OCI-LY7 (cell line): ENCODE data around the gene ID3. TPM values are rescaled to one million over a fixed set of nuclear protein-coding genes. Genes with fewer than 3 reads are reported as not detected.

Source experiments
- BruUV-seq: library from RNA; stranded (reverse); fragments of 400-500 nt; replicated peaks from 2 replicates; lab custom pipeline; 2021; lab: Mats Ljungman, UMichigan
- CTCF ChIA-PET: fragments of 300-600 bp; sonication (Branson Sonifier 250); formaldehyde crosslinking; loops from one replicate; lab custom pipeline; 2022; ENCODE audit warnings: antibody characterized with exemption; ENCODE audit not compliant: unreplicated experiment; lab: Charles Lee
- POLR2A ChIA-PET: fragments of 300-600 bp; sonication (Branson Sonifier 250); formaldehyde crosslinking; loops from one replicate; lab custom pipeline; 2022; ENCODE audit warnings: antibody characterized with exemption; lab: Charles Lee
- DNase-seq: peaks from one replicate; pipeline ENCODE4 v3.0.0-alpha.2; 2015; ENCODE audit warnings: low spot score
- H2AFZ ChIP-seq: fragments of 200-600 bp; sonication (generic), shearing (Covaris generic); 2 replicates; pipeline ENCODE4 v1.6.1; 2014; ENCODE audit warnings: mild to moderate bottlenecking, antibody characterized with exemption, low read length, moderate library complexity
- H3K27ac ChIP-seq: fragments of 200-600 bp; sonication (generic); 2 replicates; pipeline ENCODE4 v1.5.1; 2014; ENCODE audit warnings: mixed run types, low read depth, mild to moderate bottlenecking, moderate library complexity, low read length, inconsistent platforms; ENCODE audit not compliant: poor library complexity, severe bottlenecking
- H3K36me3 ChIP-seq: fragments of 200-600 bp; sonication (generic); 2 replicates; pipeline ENCODE4 v1.6.1; 2014; ENCODE audit warnings: mild to moderate bottlenecking, antibody characterized with exemption, low read length, moderate library complexity, mixed read lengths; ENCODE audit not compliant: insufficient read depth
- H3K4me1 ChIP-seq: fragments of 200-600 bp; sonication (generic); 2 replicates; pipeline ENCODE4 v1.5.1; 2014; ENCODE audit warnings: mild to moderate bottlenecking, low read length; ENCODE audit not compliant: insufficient read depth, poor library complexity, severe bottlenecking
- H3K4me2 ChIP-seq: fragments of 200-600 bp; sonication (generic); 2 replicates; pipeline ENCODE4 v1.6.1; 2014; ENCODE audit warnings: mild to moderate bottlenecking, low read length
- H3K4me3 ChIP-seq: fragments of 200-600 bp; sonication (generic); 2 replicates; pipeline ENCODE4 v1.5.1; 2014; ENCODE audit warnings: mild to moderate bottlenecking, low read depth, low read length; ENCODE audit not compliant: poor library complexity, severe bottlenecking
- H3K79me2 ChIP-seq: fragments of 200-600 bp; sonication (generic); 2 replicates; pipeline ENCODE4 v1.6.1; 2016; ENCODE audit warnings: low read depth, mild to moderate bottlenecking, low read length, moderate library complexity, mixed read lengths; ENCODE audit not compliant: insufficient read depth
- H3K9me2 ChIP-seq: fragments of 200-600 bp; sonication (generic); 2 replicates; pipeline ENCODE4 v1.6.1; 2016; ENCODE audit warnings: mild to moderate bottlenecking, low read length, mixed read lengths; ENCODE audit not compliant: insufficient read depth
- H3K9me3 ChIP-seq: fragments of 200-600 bp; sonication (generic); 2 replicates; pipeline ENCODE4 v1.6.1; 2014; ENCODE audit warnings: mild to moderate bottlenecking, mixed run types, low read length, mixed read lengths
- H4K20me1 ChIP-seq: fragments of 200-600 bp; sonication (generic); 2 replicates; pipeline ENCODE4 v1.6.1; 2014; ENCODE audit warnings: mild to moderate bottlenecking, antibody characterized with exemption, low read length, moderate library complexity, mixed read lengths; ENCODE audit not compliant: insufficient read depth
- EZH2phosphoT487 ChIP-seq: fragments of 200-600 bp; sonication (generic); IDR thresholded peaks from 2 replicates; pipeline ENCODE4 v1.6.1; 2018; ENCODE audit warnings: low read depth, borderline replicate concordance, mild to moderate bottlenecking, mixed run types, antibody characterized with exemption, low read length, moderate library complexity, mixed read lengths
- intact Hi-C: fragments of 100-400 bp; cut with micrococcal nuclease; formaldehyde crosslinking; loops from one replicate; pipeline ENCODE4 v1.10.0; 2022; ENCODE audit not compliant: unreplicated experiment
- total RNA-seq, 2 experiments: library from RNA; depleted of rRNA in 1 of 2; stranded (reverse); fragments of >200 nt in 1 of 2; shearing (Covaris generic) in 1 of 2; gene quantifications; 2 replicates each; pipeline ENCODE4 v1.2.3, GENCODE V29; 2014 to 2022
- TF ChIP-seq, protein P1 (sequence below): fragments of 200-600 bp; sonication (generic); conservative IDR thresholded peaks from 2 replicates; pipeline ENCODE4 v1.5.1; 2014; ENCODE audit warnings: mild to moderate bottlenecking, antibody characterized with exemption, low read length, moderate library complexity, mixed read lengths

The ID3 gene
- total RNA-seq, 2 experiments from 2014 or later, result 629 to 1,658 TPM

DNA sequence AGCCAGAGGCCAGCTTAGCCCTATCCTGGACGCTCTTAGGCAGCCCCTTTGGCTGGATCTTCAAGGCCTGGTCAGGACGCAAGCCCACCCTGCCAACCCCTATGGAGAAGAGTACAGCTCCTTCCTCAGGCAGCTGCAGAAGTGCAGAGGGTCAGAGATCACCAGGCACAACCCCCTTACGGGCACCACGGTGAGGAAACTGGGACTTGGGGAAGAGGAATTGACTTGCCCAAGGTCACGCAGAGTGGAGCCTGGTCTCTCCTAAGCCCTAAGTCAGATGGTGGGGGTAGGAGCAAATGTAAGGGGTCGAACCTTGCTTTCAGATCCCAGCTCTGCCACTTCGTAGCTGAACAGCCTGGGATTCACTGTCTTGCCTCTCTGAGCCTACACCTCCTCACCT, 31.9 kb downstream of the ID3 start:
- peak overlapping the region; percentile 90 for H3K4me2 ChIP-seq
- BruUV-seq, result no TSS peak
- H4K20me1 ChIP-seq, result peaks cover 16% of the 10 kb centered on the region
- peak overlapping the region; percentile 98 for H3K27ac ChIP-seq
- intact Hi-C loops, result loop anchor here (5.0 to 10.0 kb wide), 4 partner anchors 185 to 1215 kb away; partner anchors contain the start of gene HNRNPR
- DNase-seq, result peak; percentile 31
- H3K36me3 ChIP-seq, result peaks cover 84% of the 10 kb centered on the region
- CTCF ChIA-PET, result interaction anchor here (1.5 kb wide), 1 partner anchor 30 kb away, joined by 6 read pairs; no protein-coding TSS in a partner anchor
- no peaks in the 10 kb centered on the region for H3K9me2 ChIP-seq
- no peak overlapping the region for H2AFZ ChIP-seq
- H3K79me2 ChIP-seq, result peaks cover 96% of the 10 kb centered on the region
- POLR2A ChIA-PET, result interaction anchor here (1.0 to 6.3 kb wide), 8 partner anchors 13 to 122 kb away, joined by 4 to 35 read pairs (median 8); no protein-coding TSS in a partner anchor
- H3K9me3 ChIP-seq, result no peaks in the 10 kb centered on the region
- TF ChIP-seq EZH2phosphoT487, result no peak
- TF ChIP-seq, protein P1, sequence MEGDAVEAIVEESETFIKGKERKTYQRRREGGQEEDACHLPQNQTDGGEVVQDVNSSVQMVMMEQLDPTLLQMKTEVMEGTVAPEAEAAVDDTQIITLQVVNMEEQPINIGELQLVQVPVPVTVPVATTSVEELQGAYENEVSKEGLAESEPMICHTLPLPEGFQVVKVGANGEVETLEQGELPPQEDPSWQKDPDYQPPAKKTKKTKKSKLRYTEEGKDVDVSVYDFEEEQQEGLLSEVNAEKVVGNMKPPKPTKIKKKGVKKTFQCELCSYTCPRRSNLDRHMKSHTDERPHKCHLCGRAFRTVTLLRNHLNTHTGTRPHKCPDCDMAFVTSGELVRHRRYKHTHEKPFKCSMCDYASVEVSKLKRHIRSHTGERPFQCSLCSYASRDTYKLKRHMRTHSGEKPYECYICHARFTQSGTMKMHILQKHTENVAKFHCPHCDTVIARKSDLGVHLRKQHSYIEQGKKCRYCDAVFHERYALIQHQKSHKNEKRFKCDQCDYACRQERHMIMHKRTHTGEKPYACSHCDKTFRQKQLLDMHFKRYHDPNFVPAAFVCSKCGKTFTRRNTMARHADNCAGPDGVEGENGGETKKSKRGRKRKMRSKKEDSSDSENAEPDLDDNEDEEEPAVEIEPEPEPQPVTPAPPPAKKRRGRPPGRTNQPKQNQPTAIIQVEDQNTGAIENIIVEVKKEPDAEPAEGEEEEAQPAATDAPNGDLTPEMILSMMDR, result no peak
- H3K4me1 ChIP-seq, result peaks cover 68% of the 10 kb centered on the region
- peak overlapping the region; percentile 84 for H3K4me3 ChIP-seq

DNA sequence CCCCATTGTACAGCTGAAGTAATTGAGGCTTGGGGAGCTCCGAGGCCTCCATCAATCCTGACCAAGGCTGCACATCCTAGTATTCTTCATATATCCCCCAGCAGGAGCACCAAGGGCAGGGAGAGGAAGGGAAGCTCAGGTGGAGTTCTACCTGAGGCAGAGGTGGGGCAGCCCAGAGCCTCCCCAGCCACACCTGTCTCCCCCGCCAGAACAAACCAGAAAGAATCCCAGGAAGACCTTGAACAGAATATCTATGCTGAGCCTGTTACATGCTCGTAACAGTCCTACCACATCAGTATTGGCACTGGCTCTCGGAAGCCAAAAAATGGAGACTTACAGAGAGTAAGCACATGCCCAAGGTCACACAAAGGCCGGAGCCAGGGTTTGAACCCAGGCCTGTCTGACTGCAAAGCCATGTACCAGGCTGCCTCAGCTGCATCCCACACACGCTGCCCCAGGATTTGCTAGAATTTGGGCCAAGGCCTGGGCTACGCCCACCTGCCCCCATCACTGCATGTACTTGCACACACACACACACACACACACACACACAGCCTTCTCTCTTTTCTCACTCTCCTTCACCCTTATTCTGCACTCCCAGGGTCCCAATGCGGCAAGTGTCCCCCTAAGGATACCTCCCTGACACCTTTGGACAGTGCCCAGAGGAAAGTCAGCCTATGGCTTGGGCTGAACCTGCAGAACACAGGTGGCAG, 32.8 kb downstream of the ID3 start:
- Histone ChIP-seq H3K4me2 (peak overlapping the region; percentile 90), H3K9me3 (no peaks in the 10 kb centered on the region), H3K9me2 (no peaks in the 10 kb centered on the region), H3K36me3 (peaks cover 93% of the 10 kb centered on the region), H4K20me1 (peaks cover 22% of the 10 kb centered on the region), H3K79me2 (peaks cover 96% of the 10 kb centered on the region), H3K4me1 (peaks cover 61% of the 10 kb centered on the region), H2AFZ (no peak overlapping the region), H3K4me3 (peak overlapping the region; percentile 84), H3K27ac (peak overlapping the region; percentile 98)
- TF ChIP-seq, protein P1, result no peak
- TF ChIP-seq EZH2phosphoT487, result no peak
- ChIA-PET CTCF (no interaction called here), POLR2A (interaction anchor here (0.7 to 6.3 kb wide), 8 partner anchors 12 to 123 kb away, joined by 3 to 35 read pairs (median 7); no protein-coding TSS in a partner anchor)
- peak; percentile 57 for DNase-seq
- intact Hi-C loops, result loop anchor here (5.0 to 10.0 kb wide), 4 partner anchors 184 to 1216 kb away; partner anchors contain the start of gene HNRNPR
- BruUV-seq, result no TSS peak
